SK-N-SH (cell line): ENCODE data around the gene ANKAR. TPM values are rescaled to one million over a fixed set of nuclear protein-coding genes. Genes with fewer than 3 reads are reported as not detected.

ENCODE experiments used
- CTCF ChIA-PET: fragments of 300-600, 350-600 bp; formaldehyde crosslinking; extraction: SDS; loops from one replicate; lab custom pipeline; 2021; lab: Yijun Ruan, JAX
- POLR2A ChIA-PET: fragments of 350-600 bp; sonication (Branson Sonifier 250); formaldehyde crosslinking; extraction: SDS; loops from one replicate; lab custom pipeline; 2020; ENCODE audit warnings: antibody characterized with exemption, inconsistent platforms; lab: Yijun Ruan, JAX
- DNase-seq: peaks from one replicate; pipeline ENCODE4 v3.0.0; 2012
- H2AFZ ChIP-seq: fragments of 200-600 bp; sonication (generic); 2 replicates; pipeline ENCODE4 v1.8.1; 2016; ENCODE audit warnings: antibody characterized with exemption, mild to moderate bottlenecking, low read depth
- H3F3A ChIP-seq: fragments of 200-600 bp; sonication (generic); replicated peaks from 2 replicates; pipeline ENCODE3; 2016; ENCODE audit warnings: antibody characterized with exemption, mild to moderate bottlenecking; ENCODE audit not compliant: insufficient read depth
- H3K27ac ChIP-seq, 2 experiments: fragments of 200-500 bp in 1 of 2; fragments of 200-600 bp in 1 of 2; sonication (Bioruptor generic) in 1 of 2; sonication (generic), shearing (Covaris generic) in 1 of 2; 2 replicates each; pipeline versions ENCODE4 v1.5.1 to v1.6.1; 2014 to 2016; ENCODE audit warnings: low read depth in 2 of 2, inconsistent platforms in 1 of 2, low read length in 1 of 2, mild to moderate bottlenecking in 1 of 2, mixed read lengths in 1 of 2
- H3K27me3 ChIP-seq: fragments of 200-600 bp; sonication (generic), shearing (Covaris generic); 2 replicates; pipeline ENCODE4 v1.6.1; 2016; ENCODE audit warnings: mixed run types; ENCODE audit not compliant: insufficient read depth
- H3K36me3 ChIP-seq, 2 experiments: fragments of 200-500 bp in 1 of 2; fragments of 200-600 bp in 1 of 2; sonication (Bioruptor generic) in 1 of 2; sonication (generic) in 1 of 2; replicated peaks in 1 of 2; 2 replicates each; pipeline versions ENCODE3 to v1.5.1; 2014 to 2016; ENCODE audit warnings: low read length in 1 of 2, mild to moderate bottlenecking in 1 of 2; ENCODE audit not compliant: insufficient read depth in 2 of 2, control insufficient read depth in 1 of 2
- H3K4me1 ChIP-seq, 2 experiments: fragments of 200-500 bp in 1 of 2; fragments of 200-600 bp in 1 of 2; sonication (Bioruptor generic) in 1 of 2; sonication (generic), shearing (Covaris generic) in 1 of 2; 2 replicates each; pipeline versions ENCODE4 v1.5.1 to v1.6.1; 2014 to 2016; ENCODE audit warnings: low read depth in 1 of 2, low read length in 1 of 2, mixed run types in 1 of 2; ENCODE audit not compliant: insufficient read depth in 2 of 2, control insufficient read depth in 1 of 2
- H3K4me2 ChIP-seq: fragments of 200-600 bp; sonication (generic), shearing (Covaris generic); 2 replicates; pipeline ENCODE4 v1.6.1; 2017; ENCODE audit warnings: mixed run types
- H3K4me3 ChIP-seq, 2 experiments: fragments of 200-500 bp in 1 of 2; fragments of 200-600 bp in 1 of 2; sonication (Bioruptor generic) in 1 of 2; sonication (generic), shearing (Covaris generic) in 1 of 2; 2 replicates each; pipeline versions ENCODE4 v1.5.1 to v1.8.1; 2014 to 2016; ENCODE audit warnings: low read depth in 2 of 2, inconsistent platforms in 1 of 2, low read length in 1 of 2, mild to moderate bottlenecking in 1 of 2, mixed read lengths in 1 of 2, moderate library complexity in 1 of 2
- H3K79me2 ChIP-seq: fragments of 200-600 bp; sonication (generic); 2 replicates; pipeline ENCODE4 v1.8.1; 2017; ENCODE audit warnings: mild to moderate bottlenecking; ENCODE audit not compliant: insufficient read depth
- H3K9ac ChIP-seq: fragments of 200-600 bp; sonication (generic); 2 replicates; pipeline ENCODE4 v1.6.1; 2017; ENCODE audit warnings: mixed run types
- H3K9me2 ChIP-seq: fragments of 200-600 bp; sonication (generic); 2 replicates; pipeline ENCODE4 v1.6.1; 2017; ENCODE audit warnings: mixed run types
- H3K9me3 ChIP-seq: fragments of 200-600 bp; sonication (generic); 2 replicates; pipeline ENCODE4 v1.6.1; 2017; ENCODE audit warnings: mixed run types, mild to moderate bottlenecking, moderate library complexity
- H4K20me1 ChIP-seq: fragments of 200-600 bp; sonication (generic); 2 replicates; pipeline ENCODE4 v1.6.1; 2017; ENCODE audit warnings: mild to moderate bottlenecking, mixed run types; ENCODE audit not compliant: insufficient read depth
- ELF1 ChIP-seq: IDR thresholded peaks from 2 replicates; pipeline ENCODE4 v1.4.0; 2012
- FOXM1 ChIP-seq: IDR thresholded peaks from 2 replicates; pipeline ENCODE4 v1.4.0; 2012; ENCODE audit warnings: low read depth, mild to moderate bottlenecking
- JUND ChIP-seq: IDR thresholded peaks from 2 replicates; pipeline ENCODE4 v1.4.0; 2012
- MEF2A ChIP-seq: IDR thresholded peaks from 2 replicates; pipeline ENCODE4 v1.4.0; 2012; ENCODE audit warnings: low read depth, borderline replicate concordance
- NFIC ChIP-seq: IDR thresholded peaks from 2 replicates; pipeline ENCODE4 v1.4.0; 2012; ENCODE audit warnings: borderline replicate concordance
- NRF1 ChIP-seq: IDR thresholded peaks from 2 replicates; pipeline ENCODE4 v1.6.1; 2012; ENCODE audit warnings: low read depth, mild to moderate bottlenecking, low read length
- RAD21 ChIP-seq: IDR thresholded peaks from 2 replicates; pipeline ENCODE4 v1.6.1; 2012; ENCODE audit warnings: mild to moderate bottlenecking, low read length
- RFX5 ChIP-seq: IDR thresholded peaks from 2 replicates; pipeline ENCODE4 v1.6.1; 2012; ENCODE audit warnings: mild to moderate bottlenecking, improper control_type of control experiment, low read length
- TAF1 ChIP-seq: IDR thresholded peaks from 2 replicates; pipeline ENCODE4 v1.6.1; 2012; ENCODE audit warnings: low read depth, mild to moderate bottlenecking, low read length, moderate library complexity, borderline replicate concordance
- TEAD4 ChIP-seq: IDR thresholded peaks from 2 replicates; pipeline ENCODE4 v1.4.0; 2012; ENCODE audit warnings: mild to moderate bottlenecking, borderline replicate concordance; ENCODE audit not compliant: insufficient read depth
- YY1 ChIP-seq: IDR thresholded peaks from 2 replicates; pipeline ENCODE4 v1.4.0; 2012; ENCODE audit warnings: low read depth, mild to moderate bottlenecking
- WGBS: methylation state at CpG from one replicate; pipeline ENCODE4 v1.1.6; 2017; ENCODE audit warnings: low lambda C conversion rate; 5-methylcytosine and 5-hydroxymethylcytosine counted together
- polyA plus RNA-seq, 3 experiments: library from polyadenylated mRNA; depleted of rRNA; stranded (reverse); fragments of >200 nt; gene quantifications; 2 replicates each; pipeline ENCODE4 v1.2.3, GENCODE V29; 2012
- TF ChIP-seq, protein P1 (sequence below): IDR thresholded peaks from 2 replicates; pipeline ENCODE4 v1.6.1; 2012; ENCODE audit warnings: mild to moderate bottlenecking, low read depth, low read length, moderate library complexity
- TF ChIP-seq, protein P2 (sequence below): IDR thresholded peaks from 2 replicates; pipeline ENCODE4 v1.4.0; 2012; ENCODE audit warnings: low read depth, borderline replicate concordance
- TF ChIP-seq, protein P3 (sequence below): fragments of 150-350 bp; IDR thresholded peaks from 2 replicates; pipeline ENCODE4 v1.6.1; 2017; ENCODE audit warnings: antibody characterized with exemption, low read length, low read depth, borderline replicate concordance

Gene ANKAR
- polyA plus RNA-seq, 1 of the 3 experiments (the other 2 are of a cell fraction): 1.6 TPM

DNA sequence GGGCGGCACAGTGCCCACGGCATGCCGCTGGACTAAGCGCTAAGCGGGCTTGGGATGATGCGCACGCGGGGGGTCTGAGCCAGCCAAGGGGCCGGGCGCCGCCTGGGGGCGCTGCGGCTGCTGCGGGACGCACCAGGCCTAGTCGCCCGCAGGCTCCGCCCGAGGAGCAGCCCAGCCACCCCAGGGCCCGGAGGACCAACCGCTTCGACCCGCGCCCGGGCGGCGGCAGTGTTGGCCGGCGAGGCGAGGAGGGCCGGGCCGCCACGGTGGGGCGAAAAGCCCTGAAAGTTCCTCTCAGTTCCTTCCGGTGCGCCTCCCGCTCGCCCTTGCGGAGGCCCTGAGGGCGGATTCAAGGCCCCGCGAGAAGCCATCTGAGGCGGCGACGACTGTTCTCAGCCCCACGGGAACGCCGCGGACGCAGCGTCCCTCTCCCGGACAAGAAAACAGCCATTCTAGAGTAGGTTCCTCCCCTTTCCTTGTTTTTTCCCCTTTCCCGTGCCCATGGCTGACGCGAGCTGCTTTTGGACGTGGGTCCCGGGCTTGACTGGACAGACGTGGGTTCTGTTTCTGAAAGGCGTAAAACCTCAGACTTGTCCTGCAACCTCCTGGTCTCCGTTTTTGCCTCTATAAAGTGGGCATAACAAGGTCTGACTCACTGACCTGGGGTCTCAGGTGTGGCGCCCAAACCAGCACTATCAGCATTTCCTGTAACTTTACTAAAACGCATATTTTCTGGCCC, at the start of gene ANKAR (continued):
- TF ChIP-seq, protein P1, sequence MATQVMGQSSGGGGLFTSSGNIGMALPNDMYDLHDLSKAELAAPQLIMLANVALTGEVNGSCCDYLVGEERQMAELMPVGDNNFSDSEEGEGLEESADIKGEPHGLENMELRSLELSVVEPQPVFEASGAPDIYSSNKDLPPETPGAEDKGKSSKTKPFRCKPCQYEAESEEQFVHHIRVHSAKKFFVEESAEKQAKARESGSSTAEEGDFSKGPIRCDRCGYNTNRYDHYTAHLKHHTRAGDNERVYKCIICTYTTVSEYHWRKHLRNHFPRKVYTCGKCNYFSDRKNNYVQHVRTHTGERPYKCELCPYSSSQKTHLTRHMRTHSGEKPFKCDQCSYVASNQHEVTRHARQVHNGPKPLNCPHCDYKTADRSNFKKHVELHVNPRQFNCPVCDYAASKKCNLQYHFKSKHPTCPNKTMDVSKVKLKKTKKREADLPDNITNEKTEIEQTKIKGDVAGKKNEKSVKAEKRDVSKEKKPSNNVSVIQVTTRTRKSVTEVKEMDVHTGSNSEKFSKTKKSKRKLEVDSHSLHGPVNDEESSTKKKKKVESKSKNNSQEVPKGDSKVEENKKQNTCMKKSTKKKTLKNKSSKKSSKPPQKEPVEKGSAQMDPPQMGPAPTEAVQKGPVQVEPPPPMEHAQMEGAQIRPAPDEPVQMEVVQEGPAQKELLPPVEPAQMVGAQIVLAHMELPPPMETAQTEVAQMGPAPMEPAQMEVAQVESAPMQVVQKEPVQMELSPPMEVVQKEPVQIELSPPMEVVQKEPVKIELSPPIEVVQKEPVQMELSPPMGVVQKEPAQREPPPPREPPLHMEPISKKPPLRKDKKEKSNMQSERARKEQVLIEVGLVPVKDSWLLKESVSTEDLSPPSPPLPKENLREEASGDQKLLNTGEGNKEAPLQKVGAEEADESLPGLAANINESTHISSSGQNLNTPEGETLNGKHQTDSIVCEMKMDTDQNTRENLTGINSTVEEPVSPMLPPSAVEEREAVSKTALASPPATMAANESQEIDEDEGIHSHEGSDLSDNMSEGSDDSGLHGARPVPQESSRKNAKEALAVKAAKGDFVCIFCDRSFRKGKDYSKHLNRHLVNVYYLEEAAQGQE: 0 out of 2 replicates have a peak, but pooled peaks have one; percentile 9
- TF ChIP-seq RFX5 (no peak), TEAD4 (no peak), YY1 (peak; percentile 71), JUND (no peak), FOXM1 (no peak), RAD21 (peak; percentile 49), MEF2A (no peak), TAF1 (no peak; the same call in 1 of the 2 replicates)
- TF ChIP-seq, protein P2, sequence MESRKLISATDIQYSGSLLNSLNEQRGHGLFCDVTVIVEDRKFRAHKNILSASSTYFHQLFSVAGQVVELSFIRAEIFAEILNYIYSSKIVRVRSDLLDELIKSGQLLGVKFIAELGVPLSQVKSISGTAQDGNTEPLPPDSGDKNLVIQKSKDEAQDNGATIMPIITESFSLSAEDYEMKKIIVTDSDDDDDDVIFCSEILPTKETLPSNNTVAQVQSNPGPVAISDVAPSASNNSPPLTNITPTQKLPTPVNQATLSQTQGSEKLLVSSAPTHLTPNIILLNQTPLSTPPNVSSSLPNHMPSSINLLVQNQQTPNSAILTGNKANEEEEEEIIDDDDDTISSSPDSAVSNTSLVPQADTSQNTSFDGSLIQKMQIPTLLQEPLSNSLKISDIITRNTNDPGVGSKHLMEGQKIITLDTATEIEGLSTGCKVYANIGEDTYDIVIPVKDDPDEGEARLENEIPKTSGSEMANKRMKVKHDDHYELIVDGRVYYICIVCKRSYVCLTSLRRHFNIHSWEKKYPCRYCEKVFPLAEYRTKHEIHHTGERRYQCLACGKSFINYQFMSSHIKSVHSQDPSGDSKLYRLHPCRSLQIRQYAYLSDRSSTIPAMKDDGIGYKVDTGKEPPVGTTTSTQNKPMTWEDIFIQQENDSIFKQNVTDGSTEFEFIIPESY: peak; percentile 43; the same call in 1 of the 2 replicates
- TF ChIP-seq, protein P3, sequence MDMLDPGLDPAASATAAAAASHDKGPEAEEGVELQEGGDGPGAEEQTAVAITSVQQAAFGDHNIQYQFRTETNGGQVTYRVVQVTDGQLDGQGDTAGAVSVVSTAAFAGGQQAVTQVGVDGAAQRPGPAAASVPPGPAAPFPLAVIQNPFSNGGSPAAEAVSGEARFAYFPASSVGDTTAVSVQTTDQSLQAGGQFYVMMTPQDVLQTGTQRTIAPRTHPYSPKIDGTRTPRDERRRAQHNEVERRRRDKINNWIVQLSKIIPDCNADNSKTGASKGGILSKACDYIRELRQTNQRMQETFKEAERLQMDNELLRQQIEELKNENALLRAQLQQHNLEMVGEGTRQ: no peak

DNA sequence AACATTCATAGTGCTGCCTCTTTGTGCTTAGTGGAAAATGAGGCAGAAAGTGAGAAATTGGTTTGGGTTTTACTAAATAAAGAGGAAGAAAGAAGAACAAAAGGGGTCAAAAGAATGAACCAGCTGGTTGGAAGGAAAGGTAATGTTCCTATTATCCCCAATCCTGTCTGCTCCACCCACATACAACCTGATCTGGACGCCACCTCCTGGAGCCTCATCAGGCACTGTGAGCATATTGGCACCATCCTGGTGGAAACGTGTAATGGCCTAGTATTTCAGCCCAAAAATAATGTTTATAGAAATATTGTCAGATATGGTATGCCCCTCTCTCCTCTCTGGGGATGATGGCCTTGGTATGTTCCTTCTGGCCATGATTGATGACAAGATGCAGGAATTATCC, 48.8 kb upstream of the ANKAR start:
- no peak for TF ChIP-seq NFIC
- TF ChIP-seq, protein P1: no peak
- TF ChIP-seq YY1: no peak
- TF ChIP-seq NRF1: no peak
- TF ChIP-seq ELF1: no peak
- CTCF ChIA-PET: interaction anchor here (1.4 kb wide), 1 partner anchor 35 kb away, joined by 3 read pairs; the partner anchor contains the start of gene ASNSD1

More for the DNA sequence above, 48.8 kb upstream of the ANKAR start:
- Histone ChIP-seq H3K4me3 (no peak overlapping the region), H3K27ac (no peak overlapping the region), H3F3A (no peaks in the 10 kb centered on the region), H3K9ac (no peak overlapping the region), H3K4me2 (no peak overlapping the region), H3K4me1 (0 out of 4 replicates have a peak, but pooled peaks cover 0 to 4% of the 10 kb centered on the region in 2 experiments), H3K9me3 (no peaks in the 10 kb centered on the region), H3K36me3 (no peaks in the 10 kb centered on the region), H3K9me2 (no peaks in the 10 kb centered on the region), H2AFZ (no peak overlapping the region), H3K79me2 (no peaks in the 10 kb centered on the region), H4K20me1 (no peaks in the 10 kb centered on the region), H3K27me3 (no peaks in the 10 kb centered on the region)
- POLR2A ChIA-PET: no interaction called here
- 73% methylated on average over 2 of the region's 2 CpGs for WGBS
- no peak for DNase-seq
